Measurements from ENCODE around the gene GRIP1.

Gene GRIP1

DNA sequence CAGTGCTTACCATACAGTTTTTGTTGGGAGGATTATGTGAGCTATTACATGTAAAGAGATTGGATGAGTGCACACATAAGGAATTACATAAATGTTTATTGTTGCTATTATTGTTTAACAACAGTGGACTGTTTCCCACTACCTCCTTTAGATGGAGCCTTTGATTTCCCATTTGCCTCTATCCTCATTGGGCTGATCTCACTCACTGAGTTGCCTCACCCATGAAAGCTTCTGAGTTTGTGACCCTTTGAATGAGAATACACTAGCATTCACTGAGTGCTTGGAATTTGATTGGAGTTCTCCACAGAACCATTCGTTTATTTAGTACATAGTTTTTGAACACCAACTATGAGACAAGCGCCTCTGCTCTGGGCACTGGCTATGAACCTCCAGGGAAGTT lies 255.6 kb downstream of the GRIP1 start:
- Histone ChIP-seq H3K4me2 (ENCODE audit: low read length) (no peak overlapping the region), H4K20me1 (ENCODE audit: control insufficient read depth, insufficient read depth, low read depth, low read length) (no peaks in the 10 kb centered on the region), H3K36me3 (ENCODE audit: control insufficient read depth, low read length) (no peaks in the 10 kb centered on the region), H3F3A (ENCODE audit: control insufficient read depth, insufficient read depth) (no peaks in the 10 kb centered on the region), H3K27ac (ENCODE audit: low read depth, low read length) (no peak overlapping the region), H3K4me3 (ENCODE audit: low read length) (no peak overlapping the region), H3K9me2 (replicated peaks; ENCODE audit: control insufficient read depth, low read length) (no peaks in the 10 kb centered on the region), H3K79me2 (ENCODE audit: control insufficient read depth, low read length) (no peaks in the 10 kb centered on the region), H3K9me3 (ENCODE audit: control insufficient read depth, insufficient read depth, low read length) (no peaks in the 10 kb centered on the region), H3K27me3 (ENCODE audit: control insufficient read depth, low read length) (no peaks in the 10 kb centered on the region), H3K4me1 (ENCODE audit: control insufficient read depth, low read length) (peaks cover 4% of the 10 kb centered on the region; the same call in 1 of the 2 replicates)
- TF ChIP-seq EZH2phosphoT487 (IDR thresholded peaks at IDR 0.05; ENCODE audit: borderline replicate concordance, low read length), result no peak
- TF ChIP-seq, protein P1, sequence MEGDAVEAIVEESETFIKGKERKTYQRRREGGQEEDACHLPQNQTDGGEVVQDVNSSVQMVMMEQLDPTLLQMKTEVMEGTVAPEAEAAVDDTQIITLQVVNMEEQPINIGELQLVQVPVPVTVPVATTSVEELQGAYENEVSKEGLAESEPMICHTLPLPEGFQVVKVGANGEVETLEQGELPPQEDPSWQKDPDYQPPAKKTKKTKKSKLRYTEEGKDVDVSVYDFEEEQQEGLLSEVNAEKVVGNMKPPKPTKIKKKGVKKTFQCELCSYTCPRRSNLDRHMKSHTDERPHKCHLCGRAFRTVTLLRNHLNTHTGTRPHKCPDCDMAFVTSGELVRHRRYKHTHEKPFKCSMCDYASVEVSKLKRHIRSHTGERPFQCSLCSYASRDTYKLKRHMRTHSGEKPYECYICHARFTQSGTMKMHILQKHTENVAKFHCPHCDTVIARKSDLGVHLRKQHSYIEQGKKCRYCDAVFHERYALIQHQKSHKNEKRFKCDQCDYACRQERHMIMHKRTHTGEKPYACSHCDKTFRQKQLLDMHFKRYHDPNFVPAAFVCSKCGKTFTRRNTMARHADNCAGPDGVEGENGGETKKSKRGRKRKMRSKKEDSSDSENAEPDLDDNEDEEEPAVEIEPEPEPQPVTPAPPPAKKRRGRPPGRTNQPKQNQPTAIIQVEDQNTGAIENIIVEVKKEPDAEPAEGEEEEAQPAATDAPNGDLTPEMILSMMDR (IDR thresholded peaks at IDR 0.05; ENCODE audit: low read depth, low read length, poor library complexity, severe bottlenecking), result no peak

DNA sequence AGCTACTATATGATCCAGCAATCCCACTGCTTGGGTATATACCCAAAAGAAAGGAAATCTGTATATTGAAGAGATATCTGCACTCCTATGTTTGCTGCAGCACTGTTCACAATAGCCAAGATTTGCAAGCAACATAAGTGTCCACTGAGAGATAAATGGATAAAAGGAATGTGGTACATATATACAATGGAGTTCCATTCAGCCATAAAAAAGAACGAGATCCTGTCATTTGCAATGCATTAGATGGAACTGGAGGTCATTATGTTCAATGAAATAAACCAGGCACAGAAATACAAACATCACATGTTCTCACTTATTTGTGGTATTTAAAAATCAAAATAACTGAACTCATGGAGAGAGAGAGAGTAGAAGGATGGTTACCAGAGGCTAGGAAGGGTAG lies 260.0 kb downstream of the GRIP1 start:
- H3K4me1 ChIP-seq (ENCODE audit: control insufficient read depth, low read length), result no peaks in the 10 kb centered on the region
- H3K4me2 ChIP-seq (ENCODE audit: low read length), result no peak overlapping the region
- H3K79me2 ChIP-seq (ENCODE audit: control insufficient read depth, low read length), result no peaks in the 10 kb centered on the region
- no peaks in the 10 kb centered on the region for H4K20me1 ChIP-seq (ENCODE audit: control insufficient read depth, insufficient read depth, low read depth, low read length)
- no peaks in the 10 kb centered on the region for H3K9me2 ChIP-seq (replicated peaks; ENCODE audit: control insufficient read depth, low read length)
- no peak overlapping the region for H3K4me3 ChIP-seq (ENCODE audit: low read length)
- no peaks in the 10 kb centered on the region for H3K27me3 ChIP-seq (ENCODE audit: control insufficient read depth, low read length)
- H3K36me3 ChIP-seq (ENCODE audit: control insufficient read depth, low read length), result no peaks in the 10 kb centered on the region
- H3F3A ChIP-seq (ENCODE audit: control insufficient read depth, insufficient read depth), result no peaks in the 10 kb centered on the region
- no peak overlapping the region for H3K27ac ChIP-seq (ENCODE audit: low read depth, low read length)
- H3K9me3 ChIP-seq (ENCODE audit: control insufficient read depth, insufficient read depth, low read length), result no peaks in the 10 kb centered on the region
- TF ChIP-seq, protein P1 (IDR thresholded peaks at IDR 0.05; ENCODE audit: low read depth, low read length, poor library complexity, severe bottlenecking), result no peak
- TF ChIP-seq EZH2phosphoT487 (IDR thresholded peaks at IDR 0.05; ENCODE audit: borderline replicate concordance, low read length), result no peak

DNA sequence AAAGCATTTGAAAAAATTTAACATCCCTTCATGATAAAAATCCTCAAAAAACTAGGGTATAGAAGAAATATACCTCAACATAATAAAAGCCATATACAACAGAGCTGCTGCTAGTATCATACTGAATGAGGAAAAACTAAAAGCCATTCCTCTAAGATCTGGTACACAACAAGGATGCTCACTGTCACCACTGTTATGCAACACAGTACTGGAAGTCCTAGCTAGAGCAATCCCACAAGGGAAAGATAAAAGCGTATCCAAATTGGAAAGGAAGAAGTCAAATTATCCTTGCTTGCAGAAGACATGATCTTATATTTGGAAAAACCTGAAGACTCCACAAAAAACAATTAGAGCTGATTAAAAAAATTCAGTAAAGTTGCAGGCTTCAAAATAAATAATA lies 261.7 kb downstream of the GRIP1 start:
- H3K4me2 ChIP-seq (ENCODE audit: low read length), result no peak overlapping the region
- H3F3A ChIP-seq (ENCODE audit: control insufficient read depth, insufficient read depth), result no peaks in the 10 kb centered on the region
- no peaks in the 10 kb centered on the region; the same call in 1 of the 2 replicates for H3K9me3 ChIP-seq (ENCODE audit: control insufficient read depth, insufficient read depth, low read length)
- H3K27ac ChIP-seq (ENCODE audit: low read depth, low read length), result no peak overlapping the region
- TF ChIP-seq, protein P1 (IDR thresholded peaks at IDR 0.05; ENCODE audit: low read depth, low read length, poor library complexity, severe bottlenecking), result no peak
- TF ChIP-seq EZH2phosphoT487 (IDR thresholded peaks at IDR 0.05; ENCODE audit: borderline replicate concordance, low read length), result no peak
- no peaks in the 10 kb centered on the region for H3K9me2 ChIP-seq (replicated peaks; ENCODE audit: control insufficient read depth, low read length)
- no peaks in the 10 kb centered on the region for H3K4me1 ChIP-seq (ENCODE audit: control insufficient read depth, low read length)
- no peaks in the 10 kb centered on the region for H3K79me2 ChIP-seq (ENCODE audit: control insufficient read depth, low read length)
- H3K27me3 ChIP-seq (ENCODE audit: control insufficient read depth, low read length), result no peaks in the 10 kb centered on the region
- no peaks in the 10 kb centered on the region for H3K36me3 ChIP-seq (ENCODE audit: control insufficient read depth, low read length)
- no peak overlapping the region for H3K4me3 ChIP-seq (ENCODE audit: low read length)
- H4K20me1 ChIP-seq (ENCODE audit: control insufficient read depth, insufficient read depth, low read depth, low read length), result no peaks in the 10 kb centered on the region
